ENCODE results near the gene SRGAP1. TPM values are rescaled to one million over a fixed set of nuclear protein-coding genes. Genes with fewer than 3 reads are reported as not detected.
"Not testable (repeated sequence)": the region's sequence is repeated elsewhere in the genome, so short reads cannot be mapped to it uniquely, and the experiment has no call there.

Gene SRGAP1
- polyA plus RNA-seq, 1 experiment: 24.9 TPM

- DNase-seq (ENCODE audit: low read depth, low spot score): no peak
- H3K4me3 ChIP-seq (ENCODE audit: low read depth, low read length): no peak overlapping the region
- H3K27me3 ChIP-seq (ENCODE audit: control insufficient read depth, insufficient read depth, low read length): no peaks in the 10 kb centered on the region
- H3K9me3 ChIP-seq (ENCODE audit: control insufficient read depth, insufficient read depth, low read length): peaks cover 2% of the 10 kb centered on the region; the same call in 1 of the 2 replicates
- no peak overlapping the region for H3K27ac ChIP-seq (ENCODE audit: low read depth, low read length)
- ChIA-PET POLR2A (no interaction called here), CTCF (interaction anchor here (1.0 to 2.6 kb wide), 3 partner anchors 16 to 164 kb away, joined by 3 to 7 read pairs (median 4); partner anchors contain the start of gene SRGAP1)
- TF ChIP-seq CTCF (IDR thresholded peaks at IDR 0.05; ENCODE audit: low read depth, low read length): no peak
Measured at GRCh38 chr12:64007853-64008252, 163.4 kb downstream of the SRGAP1 start.

- POLR2A ChIA-PET: no interaction called here
- CTCF ChIA-PET: interaction anchor here (1.0 to 2.6 kb wide), 2 partner anchors 17 to 165 kb away, joined by 4 to 7 read pairs; partner anchors contain the start of gene SRGAP1
- Histone ChIP-seq H3K27ac (ENCODE audit: low read depth, low read length) (no peak overlapping the region), H3K27me3 (ENCODE audit: control insufficient read depth, insufficient read depth, low read length) (no peaks in the 10 kb centered on the region), H3K4me3 (ENCODE audit: low read depth, low read length) (no peak overlapping the region), H3K9me3 (ENCODE audit: control insufficient read depth, insufficient read depth, low read length) (no peaks in the 10 kb centered on the region)
- no peak for TF ChIP-seq CTCF (IDR thresholded peaks at IDR 0.05; ENCODE audit: low read depth, low read length)
- no peak for DNase-seq (ENCODE audit: low read depth, low spot score)
Measured at GRCh38 chr12:64008596-64008995, 164.1 kb downstream of the SRGAP1 start.

GRCh38 chr12:64009321-64010068 is 165.0 kb downstream of the SRGAP1 start:
- no peak for TF ChIP-seq CTCF (IDR thresholded peaks at IDR 0.05; ENCODE audit: low read depth, low read length)
- ChIA-PET POLR2A (interaction anchor here (1.0 to 1.7 kb wide), 2 partner anchors 33 to 91 kb away, joined by 3 to 5 read pairs; no protein-coding TSS in a partner anchor), CTCF (interaction anchor here (2.6 kb wide), 1 partner anchor 165 kb away, joined by 7 read pairs; the partner anchor contains the start of gene SRGAP1)
- H3K4me3 ChIP-seq (ENCODE audit: low read depth, low read length): no peak overlapping the region
- H3K27me3 ChIP-seq (ENCODE audit: control insufficient read depth, insufficient read depth, low read length): no peaks in the 10 kb centered on the region
- no peaks in the 10 kb centered on the region for H3K9me3 ChIP-seq (ENCODE audit: control insufficient read depth, insufficient read depth, low read length)
- no peak for DNase-seq (ENCODE audit: low read depth, low spot score)
- peak overlapping the region; percentile 80 for H3K27ac ChIP-seq (ENCODE audit: low read depth, low read length)

GRCh38 chr12:64010069-64010686 is 165.7 kb downstream of the SRGAP1 start:
- H3K4me3 ChIP-seq (ENCODE audit: low read depth, low read length): no peak overlapping the region
- no peaks in the 10 kb centered on the region for H3K9me3 ChIP-seq (ENCODE audit: control insufficient read depth, insufficient read depth, low read length)
- ChIA-PET CTCF (interaction anchor here (2.6 kb wide), 1 partner anchor 166 kb away, joined by 7 read pairs; the partner anchor contains the start of gene SRGAP1), POLR2A (interaction anchor here (1.0 to 1.7 kb wide), 2 partner anchors 32 to 92 kb away, joined by 3 to 5 read pairs; no protein-coding TSS in a partner anchor)
- no peak for TF ChIP-seq CTCF (IDR thresholded peaks at IDR 0.05; ENCODE audit: low read depth, low read length)
- peak overlapping the region; percentile 97 for H3K27ac ChIP-seq (ENCODE audit: low read depth, low read length)
- H3K27me3 ChIP-seq (ENCODE audit: control insufficient read depth, insufficient read depth, low read length): no peaks in the 10 kb centered on the region
- peak; percentile 65 for DNase-seq (ENCODE audit: low read depth, low spot score)

- Histone ChIP-seq H3K9me3 (ENCODE audit: control insufficient read depth, insufficient read depth, low read length) (no peaks in the 10 kb centered on the region), H3K27ac (ENCODE audit: low read depth, low read length) (no peak overlapping the region), H3K4me3 (ENCODE audit: low read depth, low read length) (no peak overlapping the region), H3K27me3 (ENCODE audit: control insufficient read depth, insufficient read depth, low read length) (no peaks in the 10 kb centered on the region)
- CTCF ChIA-PET: interaction anchor here (1.0 kb wide), 1 partner anchor 10 kb away, joined by 3 read pairs; no protein-coding TSS in a partner anchor
- no peak for DNase-seq (ENCODE audit: low read depth, low spot score)
- no peak for TF ChIP-seq CTCF (IDR thresholded peaks at IDR 0.05; ENCODE audit: low read depth, low read length)
- POLR2A ChIA-PET: no interaction called here
Measured at GRCh38 chr12:64016521-64016920, 172.0 kb downstream of the SRGAP1 start.

GRCh38 chr12:64018116-64018515 is 173.6 kb downstream of the SRGAP1 start:
- H3K27me3 ChIP-seq (ENCODE audit: control insufficient read depth, insufficient read depth, low read length); H3K9me3 ChIP-seq (ENCODE audit: control insufficient read depth, insufficient read depth, low read length); H3K27ac ChIP-seq (ENCODE audit: low read depth, low read length); CTCF ChIA-PET; H3K4me3 ChIP-seq (ENCODE audit: low read depth, low read length); POLR2A ChIA-PET; DNase-seq (ENCODE audit: low read depth, low spot score): not testable (repeated sequence)

All from AG04450 (cell line).